GM12892 (cell line): ENCODE results near the gene IFT27.

ENCODE experiments used
- POLR2A ChIP-seq: IDR thresholded peaks from 2 replicates; pipeline ENCODE4 v1.6.1; 2011; ENCODE audit warnings: low read depth, low read length, control low read depth
- TAF1 ChIP-seq: IDR thresholded peaks from 2 replicates; pipeline ENCODE4 v1.6.1; 2011; ENCODE audit warnings: low read depth, mild to moderate bottlenecking, control low read depth, low read length, borderline replicate concordance

- TF ChIP-seq POLR2A (no peak), TAF1 (no peak)
Observed at GRCh38 chr22:36803358-36803757, 27.4 kb upstream of the IFT27 start.
